ENCODE data around the gene SGCA. TPM values are rescaled to one million over a fixed set of nuclear protein-coding genes. Genes with fewer than 3 reads are reported as not detected.

The SGCA gene
- total RNA-seq, 2 donors from 2014 or later = 1.7 to 2.3 TPM

- no peaks in the 10 kb centered on the region for H3K9me3 Mint-ChIP-seq
- H3K36me3 Mint-ChIP-seq (ENCODE audit: insufficient read depth in 2 of 2) = no peaks in the 10 kb centered on the region
- ATAC-seq (replicated peaks in 1 of 2) (no peak), DNase-seq (no peak)
- H3K4me3 Mint-ChIP-seq = no peak overlapping the region
- no peak overlapping the region for H3K27ac Mint-ChIP-seq
- peaks cover 17% of the 10 kb centered on the region for H3K4me1 Mint-ChIP-seq (ENCODE audit: low read depth)
- H3K27me3 Mint-ChIP-seq (ENCODE audit: low read depth) = peaks cover 11% of the 10 kb centered on the region
Observed at GRCh38 chr17:50194934-50195865, 29.4 kb downstream of the SGCA start.

- Mint-ChIP-seq H3K9me3 (no peaks in the 10 kb centered on the region), H3K4me3 (no peak overlapping the region), H3K27ac (no peak overlapping the region), H3K36me3 (ENCODE audit: insufficient read depth in 2 of 2) (no peaks in the 10 kb centered on the region), H3K4me1 (ENCODE audit: low read depth) (peaks cover 24% of the 10 kb centered on the region), H3K27me3 (ENCODE audit: low read depth) (peaks cover 17% of the 10 kb centered on the region)
- no peak for ATAC-seq (replicated peaks in 1 of 2)
- no peak for DNase-seq
Observed at GRCh38 chr17:50196036-50196435, 30.2 kb downstream of the SGCA start.

DNA sequence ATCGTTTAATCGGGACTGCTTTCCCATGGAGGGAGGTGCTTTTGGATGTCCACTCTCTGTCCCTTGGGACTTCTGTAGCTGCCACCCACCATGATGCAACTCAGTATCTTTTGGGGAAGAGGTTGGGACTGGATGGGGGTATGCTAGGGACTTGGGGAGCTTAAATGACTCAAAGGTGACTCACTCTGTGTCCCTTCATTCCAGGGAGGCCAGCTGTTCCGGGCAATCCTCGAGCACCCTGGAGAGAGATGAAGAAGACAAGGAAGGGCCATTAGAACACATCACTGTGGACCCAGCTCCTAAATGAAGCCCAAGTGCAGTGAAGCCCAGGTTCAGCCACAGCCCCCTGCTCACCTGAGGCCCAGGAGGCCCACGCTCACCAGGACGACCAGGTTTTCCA is 31.0 kb downstream of the SGCA start:
- DNase-seq (no peak), ATAC-seq (replicated peaks in 1 of 2) (no peak)
- Mint-ChIP-seq H3K4me3 (no peak overlapping the region), H3K27me3 (ENCODE audit: low read depth) (peaks cover 25% of the 10 kb centered on the region), H3K9me3 (no peaks in the 10 kb centered on the region), H3K36me3 (ENCODE audit: insufficient read depth in 2 of 2) (no peaks in the 10 kb centered on the region), H3K27ac (no peak overlapping the region), H3K4me1 (ENCODE audit: low read depth) (peaks cover 28% of the 10 kb centered on the region)

DNA sequence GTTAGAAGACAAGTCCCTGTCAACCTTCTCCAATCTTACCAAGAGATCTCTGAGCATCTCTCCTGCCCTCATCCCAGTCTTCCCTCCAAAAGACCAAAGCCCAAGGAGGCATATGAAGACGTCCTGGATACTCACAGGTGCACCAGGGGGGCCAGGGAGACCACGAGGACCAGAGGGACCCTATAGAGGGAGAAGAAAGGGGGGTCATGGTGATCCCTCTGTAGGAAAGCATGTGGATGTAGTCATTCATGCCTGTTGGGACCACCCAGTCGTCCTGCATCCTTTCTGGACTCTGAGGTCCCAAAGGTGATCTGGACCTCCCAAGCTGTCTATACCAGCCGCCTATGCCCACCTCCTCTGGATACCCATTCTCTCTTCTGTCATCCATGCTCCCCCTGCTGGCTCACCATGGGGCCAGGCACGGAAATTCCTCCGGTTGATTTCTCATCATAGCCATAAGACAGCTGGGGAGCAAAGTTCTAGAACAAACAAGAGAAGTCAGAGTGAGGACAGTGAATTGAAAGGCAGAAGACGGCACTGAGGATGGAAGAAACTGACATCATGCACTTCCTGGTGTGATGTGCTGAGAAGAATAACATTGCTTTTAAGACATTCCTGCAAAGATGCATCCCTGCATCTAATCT is 32.3 kb downstream of the SGCA start:
- ATAC-seq (replicated peaks in 1 of 2) (no peak), DNase-seq (peak; percentile 71 to 75)
- H3K27me3 Mint-ChIP-seq (ENCODE audit: low read depth) = peaks cover 38% of the 10 kb centered on the region
- no peaks in the 10 kb centered on the region for H3K36me3 Mint-ChIP-seq (ENCODE audit: insufficient read depth in 2 of 2)
- peak overlapping the region; percentile 5 to 16 for H3K4me3 Mint-ChIP-seq
- peaks cover 22% of the 10 kb centered on the region for H3K4me1 Mint-ChIP-seq (ENCODE audit: low read depth)
- no peak overlapping the region for H3K27ac Mint-ChIP-seq
- H3K9me3 Mint-ChIP-seq = no peaks in the 10 kb centered on the region

DNA sequence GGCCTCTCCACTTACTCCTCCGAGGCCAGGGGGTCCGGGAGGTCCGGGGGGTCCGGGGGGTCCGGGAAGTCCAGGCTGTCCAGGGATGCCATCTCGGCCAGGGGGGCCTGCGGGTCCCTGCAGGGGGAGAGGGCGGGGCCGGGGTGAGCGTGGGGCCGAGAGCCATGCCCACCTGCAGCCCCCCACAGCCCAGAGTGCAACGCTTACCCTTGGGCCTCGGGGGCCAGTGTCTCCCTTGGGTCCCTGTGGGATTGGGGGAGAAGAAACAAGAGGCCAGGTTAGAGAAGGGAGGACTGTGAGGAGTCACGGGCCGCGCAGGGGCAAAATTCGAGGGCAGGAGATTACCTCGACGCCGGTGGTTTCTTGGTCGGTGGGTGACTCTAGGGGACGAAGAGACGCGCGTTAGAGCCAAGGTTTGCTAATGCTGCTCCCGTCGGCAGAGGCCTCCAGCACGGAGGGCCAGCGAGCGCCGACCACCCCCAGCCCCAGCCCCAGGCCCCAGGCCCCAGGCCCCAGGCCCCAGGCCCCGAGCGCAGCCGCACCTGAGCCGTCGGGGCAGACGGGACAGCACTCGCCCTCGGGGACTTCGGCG is 33.5 kb downstream of the SGCA start:
- no peak for ATAC-seq (replicated peaks in 1 of 2)

GRCh38 chr17:50199803-50200456 is 34.1 kb downstream of the SGCA start:
- DNase-seq = peak; percentile 52 to 71
- Mint-ChIP-seq H3K36me3 (ENCODE audit: insufficient read depth in 2 of 2) (no peaks in the 10 kb centered on the region), H3K27ac (no peak overlapping the region), H3K4me1 (ENCODE audit: low read depth) (peaks cover 18% of the 10 kb centered on the region), H3K9me3 (no peaks in the 10 kb centered on the region), H3K27me3 (ENCODE audit: low read depth) (peaks cover 40% of the 10 kb centered on the region), H3K4me3 (peak overlapping the region; percentile 86 to 87)
- ATAC-seq (replicated peaks in 1 of 2) = peak; percentile 77 to 79

More for the DNA sequence above, 33.5 kb downstream of the SGCA start:
- peaks cover 38% of the 10 kb centered on the region for H3K27me3 Mint-ChIP-seq (ENCODE audit: low read depth)
- no peaks in the 10 kb centered on the region for H3K36me3 Mint-ChIP-seq (ENCODE audit: insufficient read depth in 2 of 2)
- H3K27ac Mint-ChIP-seq = no peak overlapping the region
- no peaks in the 10 kb centered on the region for H3K9me3 Mint-ChIP-seq
- peak overlapping the region in 1 of 2 donors; percentile 86 for H3K4me3 Mint-ChIP-seq
- DNase-seq = no peak
- peaks cover 18% of the 10 kb centered on the region for H3K4me1 Mint-ChIP-seq (ENCODE audit: low read depth)

DNA sequence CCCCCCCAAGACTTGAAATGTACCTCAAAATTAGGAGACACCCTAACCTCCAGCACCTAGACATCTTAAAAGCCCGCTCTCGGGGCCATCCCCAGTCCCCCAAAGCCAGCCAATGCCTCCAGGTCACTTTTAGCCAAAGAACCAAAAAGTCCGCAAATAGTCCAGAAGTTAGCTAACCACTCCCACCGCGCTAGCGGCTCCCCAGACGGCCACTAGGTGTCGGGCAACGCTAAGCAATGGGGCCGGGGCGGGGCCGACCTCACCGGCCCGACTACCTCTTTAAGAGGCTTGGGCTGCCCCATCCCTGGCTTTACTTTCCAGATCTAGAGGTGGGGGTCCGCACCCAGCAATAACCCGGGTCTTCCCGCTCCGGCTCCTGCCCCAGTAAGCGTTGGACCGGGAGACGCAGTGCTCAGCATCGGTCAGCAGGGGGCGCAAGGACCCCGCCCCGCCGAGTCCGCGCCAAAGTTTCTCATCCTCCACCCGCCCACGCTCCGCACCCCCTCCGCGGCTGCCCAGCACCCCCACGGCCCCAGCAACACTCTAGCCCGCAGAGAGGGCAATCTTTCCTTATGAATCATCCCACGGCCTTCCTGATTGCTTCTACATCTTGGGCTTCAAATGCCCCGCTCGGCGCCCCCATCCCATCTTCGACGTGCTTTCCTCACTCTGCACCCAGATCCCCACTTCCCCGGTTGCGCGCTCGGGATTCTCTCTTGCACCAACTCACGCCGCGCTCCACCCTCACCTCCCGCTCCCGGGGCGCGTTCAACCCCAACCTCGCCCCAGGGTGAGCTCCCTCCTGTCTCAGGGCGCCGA is 34.9 kb downstream of the SGCA start:
- Mint-ChIP-seq H3K4me1 (ENCODE audit: low read depth) (peaks cover 18% of the 10 kb centered on the region), H3K27ac (peak overlapping the region; percentile 35), H3K27me3 (ENCODE audit: low read depth) (peaks cover 48% of the 10 kb centered on the region), H3K36me3 (ENCODE audit: insufficient read depth in 2 of 2) (no peaks in the 10 kb centered on the region), H3K4me3 (peak overlapping the region; percentile 86 to 87), H3K9me3 (no peaks in the 10 kb centered on the region)
- ATAC-seq (replicated peaks in 1 of 2) (peak; percentile 83 to 87), DNase-seq (peak; percentile 88 to 89)

- Mint-ChIP-seq H3K4me3 (peak within 1 kb of the TSS; percentile 86 to 87), H3K9me3 (no peaks in the 10 kb centered on the region), H3K27ac (peak within 1 kb of the TSS; percentile 35), H3K36me3 (ENCODE audit: insufficient read depth in 2 of 2) (no peaks in the 10 kb centered on the region), H3K4me1 (ENCODE audit: low read depth) (peaks cover 18% of the 10 kb centered on the region), H3K27me3 (ENCODE audit: low read depth) (peaks cover 55% of the 10 kb centered on the region)
- ATAC-seq (replicated peaks in 1 of 2) = no peak
- peak in 1 of 2 donors; percentile 12 for DNase-seq
Observed at GRCh38 chr17:50201276-50201854, 35.6 kb downstream of the SGCA start, which contains the start of gene COL1A1. Gene COL1A1 (minus strand): TSS chr17:50201631. CDS start chr17:50201513, 118 bp downstream.

DNA sequence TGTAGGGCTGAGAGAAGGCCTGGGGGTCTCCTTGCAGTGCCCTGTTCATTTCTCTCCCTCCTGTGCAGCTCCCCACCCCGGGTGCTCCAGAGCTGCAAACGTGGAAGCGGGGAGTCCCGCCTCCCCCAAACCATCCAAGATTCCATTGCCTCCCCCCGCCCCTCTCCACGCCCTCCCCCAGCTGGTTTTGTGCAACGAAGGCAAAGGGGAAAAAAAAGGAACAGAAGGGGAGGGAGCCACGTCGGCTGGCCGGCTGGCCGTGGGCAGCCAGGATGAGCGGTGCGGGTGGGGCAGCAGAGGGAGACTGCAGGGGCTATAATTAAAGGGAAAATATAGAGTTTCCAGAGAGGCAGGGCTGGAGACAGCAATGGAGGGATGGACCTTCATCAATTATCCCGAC is 37.3 kb downstream of the SGCA start:
- no peak overlapping the region for H3K4me3 Mint-ChIP-seq
- no peak for DNase-seq
- no peak for ATAC-seq (replicated peaks in 1 of 2)
- H3K27ac Mint-ChIP-seq = no peak overlapping the region
- peaks cover 18% of the 10 kb centered on the region for H3K4me1 Mint-ChIP-seq (ENCODE audit: low read depth)
- H3K27me3 Mint-ChIP-seq (ENCODE audit: low read depth) = peaks cover 68% of the 10 kb centered on the region
- H3K9me3 Mint-ChIP-seq = no peaks in the 10 kb centered on the region
- H3K36me3 Mint-ChIP-seq (ENCODE audit: insufficient read depth in 2 of 2) = no peaks in the 10 kb centered on the region

DNA sequence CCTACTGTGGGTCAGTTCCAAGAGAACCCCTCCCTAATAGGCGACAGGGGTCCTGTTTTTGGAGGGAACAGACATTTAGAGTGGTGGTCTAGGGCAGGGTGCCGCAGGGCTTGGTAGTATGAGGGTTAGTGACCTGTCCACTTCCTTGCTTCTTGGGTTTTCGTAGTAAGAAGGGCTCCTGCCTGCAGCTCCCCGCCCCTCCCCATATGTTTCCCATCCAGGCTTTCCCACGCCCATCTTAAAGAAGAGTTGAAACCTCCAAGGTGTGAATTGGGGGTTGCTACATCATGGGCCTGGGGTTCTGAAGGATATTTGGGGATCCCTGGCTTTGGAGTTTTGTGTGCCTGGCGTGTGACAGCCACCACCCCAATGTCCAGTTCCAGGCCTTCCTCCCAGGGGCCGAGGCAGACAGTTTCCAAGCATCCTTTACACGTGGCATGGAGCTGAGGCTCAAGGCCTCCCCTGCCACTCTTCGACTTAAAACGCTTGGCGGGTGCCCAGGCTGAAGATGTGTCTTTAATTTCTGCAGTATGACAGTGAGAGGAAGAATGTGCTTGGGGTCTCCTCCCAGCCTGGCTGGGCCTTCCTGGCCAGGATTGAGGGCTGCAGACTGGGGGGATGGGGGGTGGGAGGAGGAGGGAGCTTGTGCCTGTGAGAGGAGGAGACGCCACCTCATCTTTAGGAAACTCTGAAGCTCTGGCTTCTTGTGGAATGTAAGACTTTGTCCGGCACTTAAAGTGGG is 38.0 kb downstream of the SGCA start:
- ATAC-seq (replicated peaks in 1 of 2) (no peak), DNase-seq (no peak)
- Mint-ChIP-seq H3K36me3 (ENCODE audit: insufficient read depth in 2 of 2) (no peaks in the 10 kb centered on the region), H3K4me3 (no peak overlapping the region), H3K9me3 (no peaks in the 10 kb centered on the region), H3K4me1 (ENCODE audit: low read depth) (peaks cover 12% of the 10 kb centered on the region), H3K27ac (no peak overlapping the region), H3K27me3 (ENCODE audit: low read depth) (peaks cover 68% of the 10 kb centered on the region)

- Mint-ChIP-seq H3K36me3 (ENCODE audit: insufficient read depth in 2 of 2) (no peaks in the 10 kb centered on the region), H3K27ac (no peak overlapping the region), H3K9me3 (no peaks in the 10 kb centered on the region), H3K27me3 (ENCODE audit: low read depth) (peaks cover 71% of the 10 kb centered on the region), H3K4me3 (no peak overlapping the region), H3K4me1 (ENCODE audit: low read depth) (peaks cover 12% of the 10 kb centered on the region)
- ATAC-seq (replicated peaks in 1 of 2) (no peak), DNase-seq (no peak)
Observed at GRCh38 chr17:50204431-50204830, 38.6 kb downstream of the SGCA start.
